ACC112 (cell line): ENCODE results near the gene ZNF546.
"Not testable (repeated sequence)": the region's sequence is repeated elsewhere in the genome, so short reads cannot be mapped to it uniquely, and the experiment has no call there.

Experiments
- H2AFZ ChIP-seq: fragments of 200-600 bp; sonication (generic); one replicate; pipeline ENCODE4 v1.6.0; 2017; ENCODE audit warnings: antibody characterized with exemption, low read length; ENCODE audit not compliant: unreplicated experiment
- H3K27ac ChIP-seq: fragments of 200-600 bp; sonication (generic); 2 replicates; pipeline ENCODE4 v1.5.1; 2014; ENCODE audit warnings: low read depth, mild to moderate bottlenecking, antibody characterized with exemption, low read length, moderate library complexity
- H3K27me3 ChIP-seq: fragments of 200-600 bp; sonication (generic); 2 replicates; pipeline ENCODE4 v1.6.1; 2014; ENCODE audit warnings: mild to moderate bottlenecking, antibody characterized with exemption, low read length, moderate library complexity, mixed read lengths; ENCODE audit not compliant: insufficient read depth
- H3K36me3 ChIP-seq: fragments of 200-600 bp; sonication (generic); 2 replicates; pipeline ENCODE4 v1.6.1; 2016; ENCODE audit warnings: mild to moderate bottlenecking, antibody characterized with exemption, low read length, moderate library complexity, mixed read lengths; ENCODE audit not compliant: insufficient read depth
- H3K4me1 ChIP-seq: fragments of 200-600 bp; sonication (generic); one replicate; pipeline ENCODE4 v1.6.1; 2016; ENCODE audit warnings: low read length, mixed read lengths; ENCODE audit not compliant: insufficient read depth, unreplicated experiment, control insufficient read depth
- H3K4me3 ChIP-seq: fragments of 200-600 bp; sonication (generic); 2 replicates; pipeline ENCODE4 v1.5.1; 2014; ENCODE audit warnings: mild to moderate bottlenecking, low read depth, low read length
- H3K79me2 ChIP-seq: fragments of 200-600 bp; sonication (generic); one replicate; pipeline ENCODE4 v1.6.0; 2016; ENCODE audit warnings: low read length; ENCODE audit not compliant: control insufficient read depth, unreplicated experiment, insufficient read depth

Gene ZNF546

GRCh38 chr19:39996811-39997637 lies at the start of gene ZNF546:
Gene ZNF546, plus strand, starts transcription at chr19:39997060. Its CDS starts 1,267 bp downstream, at chr19:39998327.
- Histone ChIP-seq H3K4me1 (peaks cover 15% of the 10 kb centered on the region), H3K79me2 (peaks cover 10% of the 10 kb centered on the region), H3K27ac (peak within 1 kb of the TSS; percentile 94), H3K27me3 (no peaks in the 10 kb centered on the region), H3K36me3 (no peaks in the 10 kb centered on the region), H3K4me3 (peak within 1 kb of the TSS; percentile 87), H2AFZ (peak within 1 kb of the TSS; percentile 57)

GRCh38 chr19:39949026-39949747 lies 47.7 kb upstream of the ZNF546 start:
- Histone ChIP-seq H3K27me3 (no peaks in the 10 kb centered on the region), H3K4me1 (no peaks in the 10 kb centered on the region), H3K79me2 (no peaks in the 10 kb centered on the region), H2AFZ (no peak overlapping the region), H3K27ac (no peak overlapping the region), H3K4me3 (no peak overlapping the region), H3K36me3 (no peaks in the 10 kb centered on the region)

- Histone ChIP-seq H3K27ac (no peak overlapping the region), H2AFZ (no peak overlapping the region), H3K79me2 (no peaks in the 10 kb centered on the region), H3K27me3 (no peaks in the 10 kb centered on the region), H3K4me1 (no peaks in the 10 kb centered on the region), H3K4me3 (no peak overlapping the region), H3K36me3 (no peaks in the 10 kb centered on the region)
These were observed 45.7 kb upstream of the ZNF546 start for GRCh38 chr19:39951065-39951650.

GRCh38 chr19:39951686-39952085 lies 45.2 kb upstream of the ZNF546 start:
- Histone ChIP-seq H3K79me2 (no peaks in the 10 kb centered on the region), H3K27me3 (no peaks in the 10 kb centered on the region), H3K27ac (no peak overlapping the region), H3K4me3 (no peak overlapping the region), H2AFZ (no peak overlapping the region), H3K36me3 (no peaks in the 10 kb centered on the region), H3K4me1 (no peaks in the 10 kb centered on the region)

- Histone ChIP-seq H3K4me1 (no peaks in the 10 kb centered on the region), H2AFZ (no peak overlapping the region), H3K36me3 (no peaks in the 10 kb centered on the region), H3K27me3 (no peaks in the 10 kb centered on the region), H3K27ac (no peak overlapping the region), H3K79me2 (no peaks in the 10 kb centered on the region), H3K4me3 (no peak overlapping the region)
These were observed 42.9 kb upstream of the ZNF546 start for GRCh38 chr19:39953915-39954314.

- H3K27me3 ChIP-seq, H3K36me3 ChIP-seq, H3K27ac ChIP-seq, H3K4me1 ChIP-seq, H3K4me3 ChIP-seq, H2AFZ ChIP-seq, H3K79me2 ChIP-seq: not testable (repeated sequence)
These were observed 39.0 kb upstream of the ZNF546 start for GRCh38 chr19:39957886-39958285.

- not testable (repeated sequence) for H3K27me3 ChIP-seq, H3K79me2 ChIP-seq, H3K36me3 ChIP-seq, H3K4me1 ChIP-seq, H3K27ac ChIP-seq, H2AFZ ChIP-seq, H3K4me3 ChIP-seq
These were observed 37.9 kb upstream of the ZNF546 start for GRCh38 chr19:39958942-39959341.

GRCh38 chr19:39959407-39959806 lies 37.5 kb upstream of the ZNF546 start:
- H3K27ac ChIP-seq, H3K4me1 ChIP-seq: not testable (repeated sequence)

GRCh38 chr19:39963898-39964297 lies 33.0 kb upstream of the ZNF546 start:
- Histone ChIP-seq H3K4me3 (no peak overlapping the region), H3K36me3 (no peaks in the 10 kb centered on the region), H3K4me1 (no peaks in the 10 kb centered on the region), H3K79me2 (no peaks in the 10 kb centered on the region), H3K27me3 (no peaks in the 10 kb centered on the region), H3K27ac (no peak overlapping the region), H2AFZ (no peak overlapping the region)

More at GRCh38 chr19:39959407-39959806, 37.5 kb upstream of the ZNF546 start:
- not testable (repeated sequence) for H2AFZ ChIP-seq, H3K27me3 ChIP-seq, H3K79me2 ChIP-seq, H3K36me3 ChIP-seq, H3K4me3 ChIP-seq

GRCh38 chr19:39966617-39967016 lies 30.2 kb upstream of the ZNF546 start:
- Histone ChIP-seq H3K4me1 (peaks cover 9% of the 10 kb centered on the region), H3K27ac (no peak overlapping the region), H3K79me2 (peaks cover 6% of the 10 kb centered on the region), H3K4me3 (no peak overlapping the region), H3K27me3 (no peaks in the 10 kb centered on the region), H3K36me3 (no peaks in the 10 kb centered on the region), H2AFZ (no peak overlapping the region)
